Kidney (tissue), 14 donors: ENCODE data around the gene SAT1. TPM values are rescaled to one million over a fixed set of nuclear protein-coding genes. Genes with fewer than 3 reads are reported as not detected.
A peak's percentile ranks its signal among the peaks of the same experiment; 100 is the strongest.
"Not testable (repeated sequence)": the region's sequence is repeated elsewhere in the genome, so short reads cannot be mapped to it uniquely, and the experiment has no call there.

Experiments used
- DNase-seq, 5 donors: peaks; one replicate each; pipeline ENCODE4 v3.0.0-alpha.2; 2013 to 2020
- FAIRE-seq: peaks from 2 replicates; lab custom pipeline; 2012; peaks lifted over from hg19 to GRCh38; lab: Jason Lieb, UNC
- H3K27ac ChIP-seq, 2 donors: one replicate each; pipeline ENCODE4 v1.7.0; 2013; ENCODE audit warnings: low read depth in 2 of 2, low read length in 2 of 2, inconsistent platforms in 1 of 2
- H3K27me3 ChIP-seq: one replicate; pipeline ENCODE4 v1.7.1; 2013; ENCODE audit warnings: low read length, inconsistent platforms; ENCODE audit not compliant: control insufficient read depth, insufficient read depth
- H3K36me3 ChIP-seq, 3 donors: one replicate each; pipeline versions ENCODE4 v1.7.0 to v1.7.1; 2013; ENCODE audit warnings: low read length in 3 of 3, control low read depth in 1 of 3, inconsistent platforms in 1 of 3; ENCODE audit not compliant: insufficient read depth in 3 of 3, control insufficient read depth in 2 of 3
- H3K4me1 ChIP-seq, 3 donors: one replicate each; pipeline versions ENCODE4 v1.7.0 to v1.7.1; 2013; ENCODE audit warnings: low read length in 3 of 3, inconsistent platforms in 1 of 3, low read depth in 1 of 3; ENCODE audit not compliant: control insufficient read depth in 2 of 3, insufficient read depth in 2 of 3
- H3K4me3 ChIP-seq, 3 donors: one replicate each; pipeline versions ENCODE4 v1.7.0 to v1.8.1; 2013; ENCODE audit warnings: low read length in 3 of 3, control low read depth in 1 of 3, inconsistent platforms in 1 of 3
- H3K9ac ChIP-seq, 3 donors: one replicate each; pipeline versions ENCODE4 v1.7.0 to v1.7.1; 2013; ENCODE audit warnings: low read length in 3 of 3, control low read depth in 1 of 3, inconsistent platforms in 1 of 3
- H3K9me3 ChIP-seq, 3 donors: one replicate each; pipeline versions ENCODE4 v1.7.0 to v1.7.1; 2013; ENCODE audit warnings: low read length in 3 of 3, control low read depth in 1 of 3, inconsistent platforms in 1 of 3; ENCODE audit not compliant: control insufficient read depth in 2 of 3, insufficient read depth in 1 of 3
- CTCF ChIP-seq: IDR thresholded peaks from 3 replicates; pipeline ENCODE4 v1.5.1; 2012; ENCODE audit warnings: mild to moderate bottlenecking, moderate library complexity, borderline replicate concordance; ENCODE audit not compliant: insufficient read depth; ENCODE audit errors: extremely low read depth
- intact Hi-C: fragments of 100-400 bp; cut with DNase I; formaldehyde crosslinking; loops from one replicate; pipeline ENCODE4 v1.11.1; 2022
- polyA plus RNA-seq: library from polyadenylated mRNA; stranded (reverse); fragments of 350-450 nt; fragmentation: Illumina TruSeq; extraction: RNeasy Lipid Tissue Mini Kit (QIAGEN cat#74804); gene quantifications from one replicate; pipeline ENCODE4 v1.2.3, GENCODE V29; 2014; ENCODE audit warnings: low read depth, low replicate concordance; ENCODE audit not compliant: insufficient read depth
- total RNA-seq: library from RNA; stranded (reverse); fragmentation: NEBNext Ultra II Directional; extraction: Animal tissue kit (Norgen Biotek cat#: 25700); gene quantifications from one replicate; pipeline ENCODE4 v1.2.1, GENCODE V29; 2021
- donor health status: control.
- donor health status: control.
- donor health status: control.
- donor health status: control.
- donor health status: control.
- donor health status: DM: yes; HTN: yes; CAD: no.
- donor health status: Normal renal cell carcinoma (clear cell type).

Gene SAT1
- total and polyA plus RNA-seq, 2 donors from 2014 or later = 417 to 574 TPM

DNA sequence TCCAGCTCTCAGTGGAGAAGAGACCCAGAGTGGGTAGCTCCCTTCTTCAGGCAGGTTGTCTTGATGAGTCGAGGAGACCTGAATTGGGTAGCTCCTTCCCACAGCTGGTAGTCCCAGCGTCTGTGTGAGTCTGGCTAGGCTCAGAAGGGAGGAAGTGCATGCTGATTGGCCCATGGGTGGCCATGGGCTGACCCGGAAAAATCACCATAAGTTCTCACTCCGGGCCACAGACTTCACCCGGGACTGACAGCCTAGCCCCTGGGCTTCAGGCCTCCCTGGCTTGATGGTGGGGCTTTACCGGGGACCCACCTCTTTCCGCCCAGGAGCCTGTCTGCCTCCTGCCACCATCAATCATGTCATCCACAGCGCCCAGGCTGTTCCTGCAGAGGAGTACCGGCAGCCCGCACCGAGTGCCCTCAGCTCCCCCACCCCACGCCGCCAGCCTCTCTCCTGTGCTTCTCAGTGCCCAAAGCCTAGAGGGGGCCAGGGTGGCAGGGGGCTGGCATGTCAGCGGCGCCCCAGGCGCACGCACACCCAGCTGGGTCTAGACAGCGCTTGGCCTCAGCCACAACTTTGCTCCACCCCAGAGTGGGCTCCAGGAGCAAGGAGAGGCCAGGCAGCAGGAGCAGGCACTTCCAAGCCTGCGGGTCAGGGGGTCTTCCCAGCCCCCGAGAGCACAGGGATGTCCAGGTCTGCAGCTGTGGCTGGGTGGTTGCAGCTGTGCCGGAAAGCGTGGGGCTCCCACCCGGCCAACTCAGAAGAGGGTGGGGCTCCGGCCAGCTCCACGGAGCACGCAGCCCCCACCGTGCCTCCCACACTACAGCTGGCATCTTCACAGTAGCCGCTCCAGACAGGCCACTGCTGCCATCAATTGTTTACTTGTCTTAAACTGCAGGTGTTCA, 16.1 kb upstream of the SAT1 start:
- intact Hi-C loops = no loop called here
- H3K9ac ChIP-seq = no peak overlapping the region
- no peaks in the 10 kb centered on the region for H3K27me3 ChIP-seq
- no peaks in the 10 kb centered on the region for H3K9me3 ChIP-seq
- H3K27ac ChIP-seq = peak overlapping the region in 1 of 2 donors; percentile 11
- H3K36me3 ChIP-seq = no peaks in the 10 kb centered on the region
- no peak for FAIRE-seq
- peak in 1 of 5 donors; percentile 38 for DNase-seq
- no peak for TF ChIP-seq CTCF
- H3K4me1 ChIP-seq = peaks cover 0 to 2% (median 0%) of the 10 kb centered on the region in 3 donors
- peak overlapping the region in 1 of 3 donors; percentile 44 for H3K4me3 ChIP-seq

- peak; percentile 13 for FAIRE-seq
- intact Hi-C loops = no loop called here
Observed at GRCh38 chrX:23770142-23770541, 12.8 kb upstream of the SAT1 start.

GRCh38 chrX:23771086-23771485, 11.9 kb upstream of the SAT1 start:
- H3K27ac ChIP-seq, FAIRE-seq, DNase-seq, H3K4me3 ChIP-seq, H3K27me3 ChIP-seq, H3K9me3 ChIP-seq, H3K4me1 ChIP-seq, H3K36me3 ChIP-seq, H3K9ac ChIP-seq, intact Hi-C loops: not testable (repeated sequence)

More at GRCh38 chrX:23770142-23770541, 12.8 kb upstream of the SAT1 start:
- H3K27ac ChIP-seq = no peak overlapping the region
- H3K27me3 ChIP-seq = no peaks in the 10 kb centered on the region
- no peaks in the 10 kb centered on the region for H3K36me3 ChIP-seq
- no peak for DNase-seq
- no peak overlapping the region for H3K4me3 ChIP-seq
- no peaks in the 10 kb centered on the region for H3K9me3 ChIP-seq
- peaks cover 0 to 4% (median 0%) of the 10 kb centered on the region in 3 donors for H3K4me1 ChIP-seq
- no peak overlapping the region for H3K9ac ChIP-seq
- TF ChIP-seq CTCF = no peak

DNA sequence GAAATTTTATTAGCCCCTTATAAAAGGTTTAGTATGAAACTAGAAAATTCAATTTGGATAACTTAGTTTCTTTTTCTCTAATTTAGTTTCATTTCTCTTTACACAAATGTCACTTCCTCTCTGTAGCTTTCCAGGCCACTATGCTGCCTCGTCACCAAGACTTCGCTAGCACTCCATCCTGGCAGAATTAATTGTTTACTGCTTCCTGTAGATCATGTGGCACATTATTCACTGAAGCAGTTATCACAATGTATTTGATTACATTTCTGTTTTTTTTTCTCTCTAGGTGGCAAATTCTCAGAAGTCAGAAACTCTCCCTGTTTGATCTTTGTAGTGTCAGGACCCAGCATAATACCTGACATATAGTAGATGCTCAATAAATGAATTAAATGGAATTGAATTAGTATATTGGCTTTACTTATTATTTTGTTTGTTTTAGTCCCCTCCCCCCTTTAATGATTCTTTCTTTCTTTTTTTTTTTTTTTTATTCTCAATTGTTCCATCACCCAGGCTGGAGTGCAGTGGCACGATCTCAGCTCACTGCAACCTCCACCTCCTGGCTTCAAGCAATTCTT, 9.3 kb upstream of the SAT1 start:
- H3K9me3 ChIP-seq = no peaks in the 10 kb centered on the region
- peaks cover 0 to 4% (median 0%) of the 10 kb centered on the region in 3 donors for H3K4me1 ChIP-seq
- no peaks in the 10 kb centered on the region for H3K36me3 ChIP-seq
- no peak for TF ChIP-seq CTCF
- no peak overlapping the region for H3K4me3 ChIP-seq
- FAIRE-seq (no peak), DNase-seq (peak in 1 of 5 donors; percentile 41)
- no peaks in the 10 kb centered on the region for H3K27me3 ChIP-seq
- H3K27ac ChIP-seq = no peak overlapping the region
- intact Hi-C loops = no loop called here
- H3K9ac ChIP-seq = no peak overlapping the region
